Adrenal gland (tissue), 12 donors: ENCODE results near the gene RSF1. TPM values are rescaled to one million over a fixed set of nuclear protein-coding genes. Genes with fewer than 3 reads are reported as not detected.

Source experiments
- DNase-seq, 7 donors: peaks; one replicate each; pipeline ENCODE4 v3.0.0-alpha.2; 2019 to 2020
- H3K27ac ChIP-seq, 5 donors: fragments of 200-600 bp; sonication (generic) in 4 of 5; 1 replicate in 3 of 5; 2 replicates in 2 of 5; pipeline versions ENCODE4 v1.5.1 to v1.8.0; 2016 to 2020; ENCODE audit warnings: mild to moderate bottlenecking in 1 of 5
- H3K27me3 ChIP-seq: fragments of 200-600 bp; 2 replicates; pipeline ENCODE4 v1.8.0; 2021
- H3K36me3 ChIP-seq, 2 donors: fragments of 200-600 bp; replicated peaks in 1 of 2; 1 replicate in 1 of 2; 2 replicates in 1 of 2; pipeline versions ENCODE4 v1.5.1 to v1.8.0; 2018 to 2022
- H3K4me1 ChIP-seq, 2 donors: fragments of 200-600 bp; replicated peaks in 1 of 2; 1 replicate in 1 of 2; 2 replicates in 1 of 2; pipeline versions ENCODE4 v1.5.1 to v1.8.0; 2018 to 2021
- H3K4me3 ChIP-seq, 4 donors: fragments of 200-600 bp; sonication (generic) in 3 of 4; one replicate each; pipeline ENCODE4 v1.5.1; 2016 to 2018
- H3K9me3 ChIP-seq, 3 donors: fragments of 200-600 bp; sonication (generic) in 1 of 3; replicated peaks in 1 of 3; 1 replicate in 2 of 3; 2 replicates in 1 of 3; pipeline versions ENCODE4 v1.5.1 to v1.8.0; 2016 to 2021
- POLR2A ChIP-seq, 2 donors: fragments of 450-650 bp; IDR thresholded peaks; one replicate each; pipeline ENCODE4 v1.6.1; 2017; ENCODE audit warnings: antibody characterized with exemption in 2 of 2, mild to moderate bottlenecking in 2 of 2, moderate library complexity in 1 of 2
- WGBS, 4 donors: extraction: QIAGEN DNeasy Blood & Tissue Kit in 2 of 4; methylation state at CpG; one replicate each; pipeline versions ENCODE4 v1.1.5 to v1.1.7; 2013 to 2017; 5-methylcytosine and 5-hydroxymethylcytosine counted together
- intact Hi-C, 2 donors: fragments of 100-400 bp; cut with DNase I; formaldehyde crosslinking; loops; one replicate each; pipeline versions ENCODE4 v1.14.1 to v1.15.0; 2022 to 2023
- polyA plus RNA-seq, 3 donors: library from polyadenylated mRNA; stranded (reverse); fragments of 200-250 nt in 2 of 3; fragments of 350-450 nt in 1 of 3; fragmentation: Illumina TruSeq in 1 of 3; extraction: RNeasy Lipid Tissue Mini Kit (QIAGEN cat#74804) in 1 of 3; gene quantifications; one replicate each; pipeline ENCODE4 v1.2.3, GENCODE V29; 2013 to 2014
- total RNA-seq, 9 donors: library from RNA; depleted of rRNA in 4 of 9; stranded (reverse); fragments of >200 nt in 4 of 9; fragments of 120-200 nt in 1 of 9; fragmentation: NEBNext Ultra II Directional in 1 of 9; extraction: Animal tissue kit (Norgen Biotek cat#: 25700) in 1 of 9; gene quantifications; one replicate each; pipeline versions ENCODE4 v1.1.0 to v1.2.4, GENCODE V29; 2013 to 2023
- TF ChIP-seq, protein P1 (sequence below), 6 experiments: fragments of 450-650 bp in 4 of 6; fragments of 200-600 bp in 2 of 6; sonication (generic) in 1 of 6; IDR thresholded peaks; 1 replicate in 5 of 6; 2 replicates in 1 of 6; pipeline versions ENCODE4 v1.5.1 to v1.8.0; 2016 to 2021; ENCODE audit warnings: antibody characterized with exemption in 6 of 6, mild to moderate bottlenecking in 2 of 6, moderate library complexity in 1 of 6
- donor health status: healthy with polysubstance abuse.
- donor health status: Bipolar disorder and iron deficiency.
- donor health status: DM: yes; HTN: yes; CAD: no.
- donor health status: DM: no; HTN: no; CAD: no.
- donor health status: DM: no; HTN: no; CAD: no.
- donor health status: DM: yes; HTN: yes; CAD: no.

RSF1 gene
- total and polyA plus RNA-seq, 12 donors: 12.7 to 108 (median 66.9) TPM

DNA sequence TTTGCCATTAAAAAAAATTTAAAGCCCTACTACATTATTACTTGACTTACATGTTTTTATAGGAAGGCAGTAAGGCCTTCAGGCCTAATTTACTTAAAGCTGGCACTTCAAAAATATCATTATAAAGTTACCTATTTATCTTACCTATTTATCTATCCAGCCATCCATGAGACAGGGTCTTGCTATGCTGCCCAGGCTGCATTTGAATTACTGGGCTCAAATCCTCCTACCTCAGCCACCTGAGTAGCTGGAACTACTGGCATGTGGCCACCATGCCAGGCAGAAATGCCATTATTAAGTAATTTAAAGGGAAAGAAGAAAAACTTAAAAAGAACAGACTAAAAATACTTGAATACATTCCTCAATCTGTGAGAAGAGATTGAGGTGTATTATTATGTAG, 122.7 kb downstream of the RSF1 start:
- H3K9me3 ChIP-seq: no peaks in the 10 kb centered on the region
- peaks cover 0 to 23% of the 10 kb centered on the region in 2 donors for H3K36me3 ChIP-seq
- H3K4me1 ChIP-seq: no peaks in the 10 kb centered on the region
- intact Hi-C loops: no loop called here
- TF ChIP-seq POLR2A (IDR thresholded peaks at IDR 0.05): no peak
- TF ChIP-seq, protein P1, sequence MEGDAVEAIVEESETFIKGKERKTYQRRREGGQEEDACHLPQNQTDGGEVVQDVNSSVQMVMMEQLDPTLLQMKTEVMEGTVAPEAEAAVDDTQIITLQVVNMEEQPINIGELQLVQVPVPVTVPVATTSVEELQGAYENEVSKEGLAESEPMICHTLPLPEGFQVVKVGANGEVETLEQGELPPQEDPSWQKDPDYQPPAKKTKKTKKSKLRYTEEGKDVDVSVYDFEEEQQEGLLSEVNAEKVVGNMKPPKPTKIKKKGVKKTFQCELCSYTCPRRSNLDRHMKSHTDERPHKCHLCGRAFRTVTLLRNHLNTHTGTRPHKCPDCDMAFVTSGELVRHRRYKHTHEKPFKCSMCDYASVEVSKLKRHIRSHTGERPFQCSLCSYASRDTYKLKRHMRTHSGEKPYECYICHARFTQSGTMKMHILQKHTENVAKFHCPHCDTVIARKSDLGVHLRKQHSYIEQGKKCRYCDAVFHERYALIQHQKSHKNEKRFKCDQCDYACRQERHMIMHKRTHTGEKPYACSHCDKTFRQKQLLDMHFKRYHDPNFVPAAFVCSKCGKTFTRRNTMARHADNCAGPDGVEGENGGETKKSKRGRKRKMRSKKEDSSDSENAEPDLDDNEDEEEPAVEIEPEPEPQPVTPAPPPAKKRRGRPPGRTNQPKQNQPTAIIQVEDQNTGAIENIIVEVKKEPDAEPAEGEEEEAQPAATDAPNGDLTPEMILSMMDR (IDR thresholded peaks at IDR 0.05): no peak
- DNase-seq: no peak
- no peaks in the 10 kb centered on the region for H3K27me3 ChIP-seq
- no peak overlapping the region for H3K27ac ChIP-seq
- H3K4me3 ChIP-seq: no peak overlapping the region

DNA sequence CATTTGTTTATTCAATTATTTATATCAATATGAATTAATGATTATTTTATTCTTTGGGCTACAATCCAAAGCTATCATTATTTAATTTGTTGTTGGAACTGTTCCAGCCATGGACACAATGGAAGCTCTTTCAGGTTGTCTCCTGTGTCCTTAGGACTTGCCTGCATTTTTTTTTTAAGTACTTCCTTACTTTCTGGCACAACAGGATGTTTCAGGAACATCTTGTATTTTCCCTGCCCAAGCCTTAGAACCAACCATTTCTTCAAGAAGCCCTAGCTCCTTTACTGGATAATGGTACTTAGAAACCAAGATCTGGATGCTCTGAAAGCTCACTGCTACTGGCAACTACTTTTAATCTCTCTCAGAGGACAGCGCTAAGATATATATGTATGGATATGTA, 125.1 kb downstream of the RSF1 start:
- no peak overlapping the region for H3K4me3 ChIP-seq
- TF ChIP-seq POLR2A (IDR thresholded peaks at IDR 0.05): no peak
- TF ChIP-seq, protein P1 (IDR thresholded peaks at IDR 0.05): no peak
- peaks cover 0 to 41% of the 10 kb centered on the region in 2 donors for H3K36me3 ChIP-seq
- no peaks in the 10 kb centered on the region for H3K4me1 ChIP-seq
- H3K27ac ChIP-seq: no peak overlapping the region
- intact Hi-C loops: no loop called here
- no peak for DNase-seq
- H3K9me3 ChIP-seq: no peaks in the 10 kb centered on the region
- 94 to 100% (median 99%) methylated on average over 1 of the region's 1 CpG for WGBS, 4 donors
- H3K27me3 ChIP-seq: no peaks in the 10 kb centered on the region

DNA sequence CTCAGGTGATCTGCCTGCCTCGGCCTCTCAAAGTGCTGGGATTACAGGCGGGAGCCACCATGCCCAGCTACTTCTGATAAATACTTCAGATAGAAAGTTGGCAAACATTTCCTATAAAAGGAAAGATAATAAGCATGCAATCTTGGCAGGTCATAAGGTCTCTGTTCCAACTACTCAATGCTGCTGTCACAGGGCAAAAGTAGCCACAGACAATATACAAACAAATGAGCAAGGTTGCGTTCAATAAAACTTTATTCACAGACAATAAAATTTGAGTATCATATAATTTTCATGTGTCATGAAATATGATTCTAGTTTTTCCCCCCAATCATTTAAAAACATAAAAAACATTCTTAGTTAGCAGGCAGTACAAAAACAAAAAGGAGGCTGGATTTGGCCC, 129.9 kb downstream of the RSF1 start:
- no peaks in the 10 kb centered on the region for H3K4me1 ChIP-seq
- no peak for DNase-seq
- no peaks in the 10 kb centered on the region for H3K27me3 ChIP-seq
- no peaks in the 10 kb centered on the region for H3K9me3 ChIP-seq
- TF ChIP-seq, protein P1 (IDR thresholded peaks at IDR 0.05): no peak
- no peak for TF ChIP-seq POLR2A (IDR thresholded peaks at IDR 0.05)
- no peak overlapping the region for H3K27ac ChIP-seq
- intact Hi-C loops: no loop called here
- H3K36me3 ChIP-seq: peaks cover 0 to 61% of the 10 kb centered on the region in 2 donors
- H3K4me3 ChIP-seq: no peak overlapping the region
- 94 to 98% (median 96%) methylated on average over 3 of the region's 3 CpGs for WGBS, 4 donors

DNA sequence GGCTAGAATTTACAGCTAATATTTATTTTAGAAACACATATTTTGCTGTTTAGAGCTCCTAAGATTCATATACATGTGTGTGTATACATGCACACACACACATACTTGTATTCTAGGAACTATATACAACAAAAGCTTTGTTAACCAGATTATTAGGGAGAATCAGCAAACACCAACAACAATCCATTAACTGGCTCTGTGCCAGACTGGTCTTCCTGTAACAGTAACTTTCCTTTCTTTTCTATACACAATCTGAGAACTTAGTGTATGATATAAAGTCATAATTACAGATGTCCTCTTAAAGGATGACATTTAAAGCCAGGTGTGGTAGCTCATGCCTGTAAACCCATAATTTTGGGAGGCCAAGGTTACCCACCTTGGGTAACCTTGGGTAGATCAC, 133.4 kb downstream of the RSF1 start:
- Histone ChIP-seq H3K9me3 (no peaks in the 10 kb centered on the region), H3K27me3 (no peaks in the 10 kb centered on the region), H3K36me3 (peaks cover 0 to 75% of the 10 kb centered on the region in 2 donors), H3K27ac (no peak overlapping the region), H3K4me3 (no peak overlapping the region), H3K4me1 (no peaks in the 10 kb centered on the region)
- TF ChIP-seq POLR2A (IDR thresholded peaks at IDR 0.05): no peak
- TF ChIP-seq, protein P1 (IDR thresholded peaks at IDR 0.05): no peak
- intact Hi-C loops: no loop called here
- no peak for DNase-seq
